RCC 7860 (cell line): ENCODE data around the gene ERP29.
"Not testable (repeated sequence)": the region's sequence is repeated elsewhere in the genome, so short reads cannot be mapped to it uniquely, and the experiment has no call there.

Source experiments
- DNase-seq: peaks from one replicate; pipeline ENCODE4 v3.0.0-alpha.2; 2015; ENCODE audit warnings: low spot score
- FAIRE-seq: peaks from 2 replicates; lab custom pipeline; 2012; peaks lifted over from hg19 to GRCh38; lab: Jason Lieb, UNC

ERP29 gene

DNA sequence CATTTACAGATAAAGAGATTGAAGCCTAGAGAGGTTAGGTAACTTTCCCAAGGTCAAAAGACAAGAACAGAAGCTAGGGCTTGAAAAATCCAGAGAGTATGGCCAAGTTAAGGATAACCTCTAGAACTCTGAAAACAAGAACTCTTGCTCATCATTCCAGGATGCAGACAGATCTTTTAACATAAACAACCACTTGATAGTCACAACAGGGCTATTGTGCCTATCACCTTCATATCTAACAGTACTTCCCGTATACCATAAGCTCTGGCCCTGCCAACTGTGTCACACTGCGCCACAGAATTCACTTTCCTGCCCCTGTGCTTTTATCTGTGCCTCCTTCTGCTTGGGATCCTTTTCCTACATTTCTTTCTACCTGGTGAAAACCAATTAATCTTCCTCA is 18.2 kb downstream of the ERP29 start:
- FAIRE-seq (no peak), DNase-seq (no peak)

- DNase-seq, result no peak
- FAIRE-seq, result no peak
Measured at GRCh38 chr12:112032292-112032691, 19.1 kb downstream of the ERP29 start.

- FAIRE-seq (no peak), DNase-seq (no peak)
Measured at GRCh38 chr12:112035219-112035785, 22.1 kb downstream of the ERP29 start.

DNA sequence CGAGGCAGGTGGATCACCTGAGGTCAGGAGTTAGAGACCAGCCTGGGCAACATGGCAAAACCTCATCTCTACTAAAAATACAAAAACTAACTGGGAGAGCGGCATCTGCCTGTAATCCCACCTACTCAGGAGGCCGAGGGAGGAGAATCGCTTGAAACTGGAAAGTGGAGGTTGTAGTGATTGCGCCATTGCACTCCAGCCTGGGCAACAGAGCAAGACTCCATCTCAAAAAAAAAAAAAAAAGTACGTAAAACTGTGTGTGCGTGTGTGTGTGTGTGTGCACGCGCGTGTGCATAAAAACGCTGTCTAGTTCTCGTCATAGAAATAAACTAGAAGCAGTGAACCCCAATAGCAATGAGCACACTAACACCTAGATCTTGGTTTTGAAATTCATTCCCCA is 23.4 kb downstream of the ERP29 start:
- not testable (repeated sequence) for FAIRE-seq, DNase-seq

DNA sequence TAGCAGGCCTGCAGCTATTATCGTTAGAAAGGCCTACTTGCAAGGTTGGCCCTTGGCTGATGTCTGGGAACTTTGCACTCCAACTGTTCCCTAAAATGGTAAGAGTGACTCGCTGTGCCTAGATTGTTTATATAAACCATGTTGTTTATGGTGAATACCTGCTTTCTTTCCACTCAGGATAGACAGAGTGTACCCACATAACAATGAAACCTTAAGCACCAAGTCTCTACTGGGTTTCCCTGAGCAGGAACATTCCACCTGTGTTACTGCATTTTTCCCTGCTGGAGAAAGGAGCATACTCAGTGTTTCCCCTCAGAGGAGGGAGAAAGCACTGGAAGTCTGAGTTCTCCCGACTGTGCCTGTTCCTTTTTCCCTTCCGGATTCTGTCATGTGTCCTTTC is 32.8 kb downstream of the ERP29 start:
- DNase-seq (no peak), FAIRE-seq (no peak)

DNA sequence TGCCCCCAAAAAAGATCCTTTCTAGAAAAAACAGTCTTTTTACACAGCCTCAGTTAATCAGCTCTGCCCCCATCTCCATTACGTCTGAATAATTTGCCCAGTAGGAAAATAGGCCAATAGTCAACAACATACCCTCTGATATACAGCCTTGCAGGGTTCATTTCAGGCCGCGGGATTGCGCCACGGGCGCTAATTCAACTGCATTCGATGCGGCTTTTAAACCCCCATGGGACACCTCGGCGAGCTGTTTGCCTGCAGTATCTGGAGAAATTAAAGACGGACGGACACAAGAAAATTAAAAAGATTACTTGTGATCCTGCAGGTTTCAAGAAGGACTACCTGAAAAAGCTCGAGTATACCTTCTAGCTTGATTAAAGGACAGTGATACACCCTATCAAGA is 36.1 kb downstream of the ERP29 start:
- FAIRE-seq (no peak), DNase-seq (no peak)

DNA sequence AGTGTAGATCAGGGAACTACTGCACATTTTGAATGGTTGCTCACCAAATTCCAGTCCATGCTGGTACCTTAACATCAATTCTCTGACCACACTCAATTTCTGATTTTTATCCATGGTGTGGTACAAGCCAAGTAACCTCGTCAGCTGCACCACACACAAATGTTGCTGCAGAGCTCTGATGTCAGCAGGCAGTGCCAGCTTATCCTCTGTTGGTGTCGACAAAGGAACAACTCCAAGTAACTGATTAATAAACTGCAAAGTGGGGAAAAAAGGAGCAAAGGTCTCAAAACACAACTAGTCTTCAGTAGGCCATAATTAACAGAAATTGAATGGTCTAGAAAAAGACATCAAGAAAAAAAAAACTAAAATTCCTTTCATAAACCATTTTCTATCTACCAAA is 47.9 kb downstream of the ERP29 start:
- FAIRE-seq, result no peak

GRCh38 chr12:112063273-112063672 is 50.0 kb downstream of the ERP29 start:
- no peak for FAIRE-seq
- no peak for DNase-seq

More for the DNA sequence above, 47.9 kb downstream of the ERP29 start:
- DNase-seq, result no peak

DNA sequence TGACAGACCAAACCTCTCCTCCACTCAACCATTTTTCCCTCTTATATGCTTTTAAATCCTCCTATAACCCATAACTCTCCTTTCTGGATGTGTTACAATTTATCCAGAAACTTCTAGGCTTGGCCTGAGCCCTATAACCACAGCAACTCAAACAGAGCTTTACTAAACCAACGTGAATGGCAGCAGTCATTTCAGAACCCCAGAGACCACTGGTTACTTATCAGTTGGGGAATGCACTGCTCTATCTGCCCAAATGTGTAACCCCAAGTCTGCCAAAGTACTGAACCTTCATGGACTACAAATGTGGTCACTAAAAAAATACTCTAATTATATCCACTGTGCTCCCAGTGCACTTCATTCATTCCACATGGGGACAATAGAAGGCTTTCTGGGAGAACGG is 53.3 kb downstream of the ERP29 start:
- FAIRE-seq, result no peak
- no peak for DNase-seq
